K562 (cell line): ENCODE measurements around the gene TLCD4. TPM values are rescaled to one million over a fixed set of nuclear protein-coding genes. Genes with fewer than 3 reads are reported as not detected.
A peak's percentile ranks its signal among the peaks of the same experiment; 100 is the strongest.

Source experiments
- ATF1 ChIP-seq, 2 experiments: fragments of 450-650 bp in 1 of 2; IDR thresholded peaks; 2 replicates each; pipeline ENCODE4 v1.6.1; 2016; ENCODE audit warnings: missing compliant biosample characterization in 1 of 2, missing genetic modification characterization in 1 of 2
- BMI1 ChIP-seq: fragments of 150-350 bp; IDR thresholded peaks from 2 replicates; pipeline ENCODE4 v1.6.1; 2014; ENCODE audit warnings: low read length
- HMBOX1 ChIP-seq: sonication (generic); IDR thresholded peaks from 2 replicates; pipeline ENCODE4 v1.6.1; 2016
- HOXB6 ChIP-seq: fragments of 250-450 bp; sonication (Bioruptor Pico); IDR thresholded peaks from 2 replicates; pipeline ENCODE4 v1.5.1; 2022; ENCODE audit warnings: mild to moderate bottlenecking, borderline replicate concordance
- KDM5B ChIP-seq: fragments of 200-600 bp; sonication (generic); IDR thresholded peaks from 2 replicates; pipeline ENCODE4 v1.6.1; 2012; ENCODE audit warnings: low read depth, mild to moderate bottlenecking, moderate library complexity, low read length, control low read depth, inconsistent platforms; ENCODE audit not compliant: insufficient replicate concordance
- MAFG ChIP-seq: fragments of 450-650 bp; conservative IDR thresholded peaks from 2 replicates; pipeline ENCODE4 v1.6.1; 2016; ENCODE audit warnings: missing genetic modification characterization, missing compliant biosample characterization
- MBD2 ChIP-seq: sonication (generic); IDR thresholded peaks from 2 replicates; pipeline ENCODE4 v1.6.1; 2016; ENCODE audit warnings: low read depth, borderline replicate concordance
- NCOA1 ChIP-seq: fragments of 450-650 bp; IDR thresholded peaks from 2 replicates; pipeline ENCODE4 v1.6.1; 2016; ENCODE audit warnings: low read depth
- PHF8 ChIP-seq: fragments of 200-600 bp; sonication (generic); IDR thresholded peaks from 2 replicates; pipeline ENCODE4 v1.6.1; 2012; ENCODE audit warnings: mixed run types, mild to moderate bottlenecking, inconsistent platforms, low read length, moderate library complexity, borderline replicate concordance
- PRMT5 ChIP-seq: sonication (generic); formaldehyde crosslinking; IDR thresholded peaks from 2 replicates; pipeline ENCODE4 v1.5.0; 2020; ENCODE audit warnings: missing genetic modification reagents
- SNIP1 ChIP-seq: fragments of 450-650 bp; IDR thresholded peaks from 2 replicates; pipeline ENCODE4 v1.7.1; 2017; ENCODE audit warnings: low read depth, mild to moderate bottlenecking
- SRSF9 ChIP-seq: fragments of 200-400 bp; formaldehyde crosslinking; IDR thresholded peaks from 2 replicates; pipeline ENCODE4 v1.6.1; 2017; ENCODE audit warnings: low read depth, low read length, borderline replicate concordance
- STAT5B ChIP-seq: fragments of 250-450 bp; sonication (Bioruptor Pico); IDR thresholded peaks from 2 replicates; pipeline ENCODE4 v1.8.0; 2021; ENCODE audit warnings: mild to moderate bottlenecking, inconsistent platforms
- TFE3 ChIP-seq: fragments of 450-650 bp; formaldehyde crosslinking; IDR thresholded peaks from 2 replicates; pipeline ENCODE4 v1.4.0; 2020; ENCODE audit warnings: mild to moderate bottlenecking, mixed read lengths
- ZNF133 ChIP-seq: fragments of 250-450 bp; sonication (Bioruptor Pico); IDR thresholded peaks from 2 replicates; pipeline ENCODE4 v1.4.0; 2020; ENCODE audit warnings: mild to moderate bottlenecking
- ZNF274 ChIP-seq: IDR thresholded peaks from 2 replicates; pipeline ENCODE4 v1.6.1; 2011; ENCODE audit warnings: low read depth, mild to moderate bottlenecking, low read length, moderate library complexity, borderline replicate concordance
- ZNF584 ChIP-seq: fragments of 200-800 bp; sonication (Bioruptor generic); IDR thresholded peaks from 2 replicates; pipeline ENCODE4 v1.6.1; 2016; ENCODE audit warnings: low read depth, mild to moderate bottlenecking, missing genetic modification characterization, missing compliant biosample characterization
- ZNF766 ChIP-seq: fragments of 200-800 bp; sonication (Bioruptor generic); conservative IDR thresholded peaks from 2 replicates; pipeline ENCODE4 v1.6.1; 2016; ENCODE audit warnings: missing genetic modification characterization, missing compliant biosample characterization
- polyA plus RNA-seq, 8 experiments: library from polyadenylated mRNA; depleted of rRNA in 4 of 8; stranded (reverse) in 5 of 8; unstranded in 3 of 8; fragments of >200 nt; fragmentation: Nextera tagmentation in 2 of 8; fragmentation: Illumina TruSeq in 1 of 8; extraction: Ambion mirVana in 2 of 8; extraction: Trizol in 1 of 8; gene quantifications; 2 replicates each; pipeline versions ENCODE4 v1.2.1 to v1.2.3, GENCODE V29; 2011 to 2014; ENCODE audit warnings: inconsistent platforms in 1 of 8, missing spikeins in 1 of 8
- total RNA-seq, 7 experiments: library from RNA; depleted of rRNA in 6 of 7; stranded (reverse); fragments of >200 nt in 6 of 7; fragmentation: Illumina TruSeq in 2 of 7; extraction: Trizol in 2 of 7; gene quantifications; 2 replicates each; pipeline versions ENCODE4 v1.2.1 to v1.2.3, GENCODE V29; 2011 to 2021; ENCODE audit warnings: low replicate concordance in 1 of 7
- TF ChIP-seq, protein P1 (sequence below): fragments of 250-450 bp; sonication (Bioruptor Pico); IDR thresholded peaks from 2 replicates; pipeline ENCODE4 v1.5.1; 2021; ENCODE audit warnings: mild to moderate bottlenecking
- TF ChIP-seq, protein P2 (sequence below), 2 experiments: IDR thresholded peaks in 1 of 2; conservative IDR thresholded peaks in 1 of 2; 2 replicates each; pipeline ENCODE4 v1.6.1; 2016; ENCODE audit warnings: low read depth in 2 of 2, mild to moderate bottlenecking in 1 of 2, missing compliant biosample characterization in 1 of 2, missing genetic modification characterization in 1 of 2, moderate library complexity in 1 of 2

TLCD4 gene
- total and polyA plus RNA-seq, 9 of the 15 experiments (the other 6 are each of a cell fraction or from before 2014, with no cell fraction given): 3.5 to 19.8 (median 7.6) TPM

DNA sequence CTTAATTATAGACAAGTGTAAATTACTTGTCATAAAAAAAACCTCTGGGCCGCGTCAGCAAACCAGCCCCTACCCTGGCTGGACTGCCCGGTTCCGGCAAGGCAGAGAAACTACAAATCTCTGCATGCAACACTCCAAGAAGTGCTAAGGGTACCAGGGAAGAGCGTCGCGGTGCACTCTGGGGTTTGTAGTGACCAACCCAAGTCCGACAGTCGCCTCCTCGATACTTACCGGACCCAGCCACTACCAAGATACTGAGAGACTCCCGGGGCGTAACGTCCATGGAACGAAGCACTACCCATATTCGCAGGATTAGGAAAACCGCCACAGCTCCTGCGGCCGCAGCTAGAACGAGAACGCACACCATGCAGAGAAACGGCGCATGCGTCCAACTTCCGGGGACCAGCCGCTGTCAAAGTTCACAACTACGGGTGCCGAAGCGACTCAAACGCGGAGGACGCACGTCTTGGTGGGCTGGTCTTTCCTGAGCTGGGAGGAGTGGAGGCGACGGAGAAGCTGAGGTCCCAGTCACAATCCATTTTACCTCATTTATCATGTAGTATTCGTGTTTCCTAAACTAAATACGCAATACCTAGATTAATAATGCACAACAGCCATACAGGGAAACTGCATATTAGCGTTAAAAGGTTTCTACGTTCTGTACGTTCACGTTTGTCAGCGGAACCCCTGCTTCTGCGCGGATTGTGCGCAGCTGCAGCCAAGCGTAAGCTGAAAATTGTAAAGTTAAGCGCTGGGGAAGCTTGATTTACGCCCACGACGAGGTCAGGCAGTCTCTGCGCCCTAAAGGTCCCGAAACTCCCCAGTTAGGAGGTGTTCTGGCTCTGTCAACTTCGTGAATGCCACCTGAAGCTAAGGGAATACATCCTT, 44.4 kb upstream of the TLCD4 start, which contains the start of gene ALG14 (continued):
- TF ChIP-seq TFE3 (CRISPR knock-in tag): no peak
- TF ChIP-seq, protein P1, sequence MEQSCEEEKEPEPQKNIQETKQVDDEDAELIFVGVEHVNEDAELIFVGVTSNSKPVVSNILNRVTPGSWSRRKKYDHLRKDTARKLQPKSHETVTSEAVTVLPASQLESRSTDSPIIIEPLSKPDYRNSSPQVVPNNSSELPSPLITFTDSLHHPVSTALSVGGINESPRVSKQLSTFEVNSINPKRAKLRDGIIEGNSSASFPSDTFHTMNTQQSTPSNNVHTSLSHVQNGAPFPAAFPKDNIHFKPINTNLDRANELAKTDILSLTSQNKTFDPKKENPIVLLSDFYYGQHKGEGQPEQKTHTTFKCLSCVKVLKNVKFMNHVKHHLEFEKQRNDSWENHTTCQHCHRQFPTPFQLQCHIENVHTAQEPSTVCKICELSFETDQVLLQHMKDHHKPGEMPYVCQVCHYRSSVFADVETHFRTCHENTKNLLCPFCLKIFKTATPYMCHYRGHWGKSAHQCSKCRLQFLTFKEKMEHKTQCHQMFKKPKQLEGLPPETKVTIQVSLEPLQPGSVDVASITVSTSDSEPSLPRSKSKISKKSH (CRISPR knock-in tag): no peak
- no peak for TF ChIP-seq ZNF133 (CRISPR knock-in tag)
- TF ChIP-seq PHF8: peak; percentile 76; the same call in 1 of the 2 replicates
- no peak for TF ChIP-seq HMBOX1
- no peak for TF ChIP-seq ZNF274
- TF ChIP-seq ZNF766 (CRISPR knock-in tag): peak; percentile 68
- no peak for TF ChIP-seq MBD2
- no peak for TF ChIP-seq BMI1
- TF ChIP-seq ATF1 (CRISPR knock-in tag; IDR thresholded peaks at IDR 0.05): no peak
- peak; percentile 91 for TF ChIP-seq ATF1 (tag; IDR thresholded peaks at IDR 0.05)
- no peak for TF ChIP-seq SRSF9
- no peak; the same call in 1 of the 2 replicates for TF ChIP-seq NCOA1
- no peak for TF ChIP-seq HOXB6
- TF ChIP-seq MAFG (tag): no peak
- TF ChIP-seq SNIP1: no peak
- TF ChIP-seq STAT5B: no peak
- TF ChIP-seq KDM5B: peak; percentile 63
- TF ChIP-seq PRMT5 (CRISPR knock-in tag): no peak
- no peak for TF ChIP-seq ZNF584 (CRISPR knock-in tag)
- TF ChIP-seq, protein P2, sequence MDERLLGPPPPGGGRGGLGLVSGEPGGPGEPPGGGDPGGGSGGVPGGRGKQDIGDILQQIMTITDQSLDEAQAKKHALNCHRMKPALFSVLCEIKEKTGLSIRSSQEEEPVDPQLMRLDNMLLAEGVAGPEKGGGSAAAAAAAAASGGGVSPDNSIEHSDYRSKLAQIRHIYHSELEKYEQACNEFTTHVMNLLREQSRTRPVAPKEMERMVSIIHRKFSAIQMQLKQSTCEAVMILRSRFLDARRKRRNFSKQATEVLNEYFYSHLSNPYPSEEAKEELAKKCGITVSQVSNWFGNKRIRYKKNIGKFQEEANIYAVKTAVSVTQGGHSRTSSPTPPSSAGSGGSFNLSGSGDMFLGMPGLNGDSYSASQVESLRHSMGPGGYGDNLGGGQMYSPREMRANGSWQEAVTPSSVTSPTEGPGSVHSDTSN (CRISPR knock-in tag; IDR thresholded peaks at IDR 0.05; ENCODE audit: low read depth): no peak
- TF ChIP-seq, protein P2 (tag; conservative IDR thresholded peaks at IDR 0.05; ENCODE audit: low read depth): peak; percentile 58
